Mesendoderm (in vitro differentiated cells): ENCODE data around the gene FTO.

Experiments
- DNase-seq: peaks from one replicate; pipeline ENCODE4 v3.0.0; 2013
- H2AK5ac ChIP-seq: 2 replicates; pipeline ENCODE4 v1.6.1; 2013; ENCODE audit warnings: low read length, inconsistent platforms
- H2BK120ac ChIP-seq: 2 replicates; pipeline ENCODE4 v1.6.1; 2013; ENCODE audit warnings: low read depth, mild to moderate bottlenecking, low read length, moderate library complexity, mixed read lengths
- H2BK15ac ChIP-seq: replicated peaks from 2 replicates; pipeline ENCODE4 v1.6.1; 2013; ENCODE audit warnings: low read depth, mild to moderate bottlenecking, moderate library complexity
- H2BK5ac ChIP-seq: 2 replicates; pipeline ENCODE4 v1.6.1; 2013; ENCODE audit warnings: low read length, inconsistent platforms
- H3K18ac ChIP-seq: 2 replicates; pipeline ENCODE4 v1.6.1; 2013; ENCODE audit warnings: mild to moderate bottlenecking, low read length, mixed read lengths
- H3K23ac ChIP-seq: one replicate; pipeline ENCODE4 v1.6.1; 2013; ENCODE audit warnings: low read length
- H3K27ac ChIP-seq: 2 replicates; pipeline ENCODE4 v1.5.1; 2013; ENCODE audit warnings: low read depth, mild to moderate bottlenecking, inconsistent platforms, low read length, moderate library complexity
- H3K27me3 ChIP-seq: 2 replicates; pipeline ENCODE4 v1.6.1; 2013; ENCODE audit warnings: low read length, control low read depth, mild to moderate bottlenecking, inconsistent platforms; ENCODE audit not compliant: insufficient read depth, poor library complexity
- H3K36me3 ChIP-seq: 2 replicates; pipeline ENCODE4 v1.6.1; 2013; ENCODE audit warnings: low read length, inconsistent platforms; ENCODE audit not compliant: control insufficient read depth, insufficient read depth
- H3K4ac ChIP-seq: one replicate; pipeline ENCODE4 v1.6.1; 2013; ENCODE audit warnings: low read depth, mild to moderate bottlenecking, low read length, moderate library complexity
- H3K4me1 ChIP-seq: 2 replicates; pipeline ENCODE4 v1.6.1; 2013; ENCODE audit warnings: low read depth, low read length, inconsistent platforms; ENCODE audit not compliant: control insufficient read depth
- H3K4me2 ChIP-seq: 2 replicates; pipeline ENCODE4 v1.6.1; 2013; ENCODE audit warnings: low read length
- H3K4me3 ChIP-seq: 2 replicates; pipeline ENCODE4 v1.5.1; 2013; ENCODE audit warnings: mild to moderate bottlenecking, low read length
- H3K56ac ChIP-seq: one replicate; pipeline ENCODE4 v1.6.1; 2013; ENCODE audit warnings: low read length
- H3K79me1 ChIP-seq: 2 replicates; pipeline ENCODE4 v1.6.1; 2013; ENCODE audit warnings: low read length, inconsistent platforms
- H3K79me2 ChIP-seq: 2 replicates; pipeline ENCODE4 v1.6.1; 2013; ENCODE audit warnings: mild to moderate bottlenecking, low read length; ENCODE audit not compliant: control insufficient read depth, insufficient read depth
- H3K9ac ChIP-seq: 2 replicates; pipeline ENCODE4 v1.6.1; 2013; ENCODE audit warnings: low read length, inconsistent platforms
- H4K5ac ChIP-seq: one replicate; pipeline ENCODE4 v1.6.1; 2013; ENCODE audit warnings: low read length
- H4K8ac ChIP-seq: one replicate; pipeline ENCODE4 v1.6.1; 2013; ENCODE audit warnings: low read depth, mild to moderate bottlenecking, control low read depth, low read length, moderate library complexity
- WGBS: extraction: QIAGEN DNeasy Blood & Tissue Kit; methylation state at CpG from one replicate; pipeline ENCODE4 v1.1.7; 2013; ENCODE audit warnings: low lambda C conversion rate, missing lambda C conversion rate; ENCODE audit not compliant: insufficient coverage; ENCODE audit errors: extremely low coverage; 5-methylcytosine and 5-hydroxymethylcytosine counted together

Gene FTO

DNA sequence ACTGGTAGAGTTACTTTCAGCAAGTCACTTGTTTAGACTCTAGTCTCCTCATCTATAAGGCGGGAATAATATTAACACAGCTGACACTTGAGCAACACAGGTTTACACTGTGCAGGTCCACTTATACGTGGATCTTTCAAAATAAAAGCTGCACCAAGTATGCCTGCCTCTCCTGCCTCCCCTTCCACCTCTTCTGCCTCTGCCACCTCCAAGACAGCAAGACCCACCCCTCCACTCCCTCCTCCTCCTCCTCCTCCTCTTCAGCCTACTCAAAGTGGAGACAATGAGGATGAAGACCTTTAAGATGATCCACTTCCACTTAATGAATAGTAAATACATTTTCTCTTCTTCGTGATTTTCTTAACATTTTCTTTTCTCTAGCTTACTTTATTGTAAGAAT, 285.6 kb downstream of the FTO start:
- H3K36me3 ChIP-seq, result no peaks in the 10 kb centered on the region
- H3K4me3 ChIP-seq, result no peak overlapping the region
- no peak overlapping the region for H3K4me2 ChIP-seq
- no peak overlapping the region for H2AK5ac ChIP-seq
- DNase-seq, result no peak
- H2BK15ac ChIP-seq, result no peak overlapping the region
- no peak overlapping the region for H3K27ac ChIP-seq
- H3K23ac ChIP-seq, result no peak overlapping the region
- WGBS, result no CpG with 5 or more reads among the region's 3 CpGs
- no peak overlapping the region for H2BK120ac ChIP-seq
- no peak overlapping the region for H2BK5ac ChIP-seq
- no peaks in the 10 kb centered on the region for H3K27me3 ChIP-seq
- no peak overlapping the region for H3K56ac ChIP-seq
- no peak overlapping the region for H4K8ac ChIP-seq
- H3K79me2 ChIP-seq, result no peaks in the 10 kb centered on the region
- no peak overlapping the region for H4K5ac ChIP-seq
- H3K4ac ChIP-seq, result no peak overlapping the region
- peaks cover 13% of the 10 kb centered on the region for H3K4me1 ChIP-seq
- H3K9ac ChIP-seq, result no peak overlapping the region
- H3K18ac ChIP-seq, result no peak overlapping the region
- H3K79me1 ChIP-seq, result no peaks in the 10 kb centered on the region

DNA sequence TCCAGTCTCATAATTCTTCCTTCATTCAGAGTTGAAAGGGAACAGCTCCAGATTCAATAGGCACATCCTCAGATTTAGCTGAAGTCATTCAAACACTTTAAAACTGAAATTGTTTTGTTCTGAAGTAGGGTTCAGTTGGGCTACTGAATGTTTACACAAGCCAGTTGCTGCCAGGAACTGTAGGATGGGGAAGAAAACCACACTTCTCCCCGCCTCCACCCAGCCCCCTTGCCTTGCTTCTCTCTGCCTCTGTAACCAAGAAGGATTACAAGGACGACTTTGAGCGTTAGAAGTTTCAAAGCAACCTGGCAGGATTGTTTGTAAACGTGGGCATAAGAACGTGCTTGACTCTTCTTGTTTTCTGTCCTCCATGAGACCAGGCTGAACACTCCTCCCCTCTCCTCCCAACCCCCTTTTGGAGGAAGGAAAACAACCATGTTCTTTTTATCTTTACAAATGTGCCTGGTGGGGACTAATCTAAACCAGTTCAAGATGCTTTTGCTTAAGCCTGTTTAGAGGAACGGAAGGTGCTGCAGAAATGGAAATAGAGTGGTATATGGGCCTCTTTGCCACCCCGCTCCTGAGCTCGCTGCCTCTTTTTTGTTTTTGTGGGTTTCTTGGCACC, 287.9 kb downstream of the FTO start:
- no peak overlapping the region for H2AK5ac ChIP-seq
- peak; percentile 7 for DNase-seq
- H3K27me3 ChIP-seq, result no peaks in the 10 kb centered on the region
- WGBS, result no CpG with 5 or more reads among the region's 8 CpGs
- no peaks in the 10 kb centered on the region for H3K36me3 ChIP-seq
- no peak overlapping the region for H3K23ac ChIP-seq
- H3K56ac ChIP-seq, result no peak overlapping the region
- peaks cover 13% of the 10 kb centered on the region for H3K4me1 ChIP-seq
- no peak overlapping the region for H2BK120ac ChIP-seq
- no peaks in the 10 kb centered on the region for H3K79me1 ChIP-seq
- no peak overlapping the region for H2BK5ac ChIP-seq
- H3K9ac ChIP-seq, result no peak overlapping the region
- no peak overlapping the region for H3K4ac ChIP-seq
- no peak overlapping the region for H3K4me2 ChIP-seq
- no peak overlapping the region for H2BK15ac ChIP-seq
- H4K8ac ChIP-seq, result no peak overlapping the region
- no peak overlapping the region for H4K5ac ChIP-seq
- no peak overlapping the region for H3K18ac ChIP-seq
- no peak overlapping the region for H3K27ac ChIP-seq
- no peak overlapping the region for H3K4me3 ChIP-seq
- H3K79me2 ChIP-seq, result no peaks in the 10 kb centered on the region

DNA sequence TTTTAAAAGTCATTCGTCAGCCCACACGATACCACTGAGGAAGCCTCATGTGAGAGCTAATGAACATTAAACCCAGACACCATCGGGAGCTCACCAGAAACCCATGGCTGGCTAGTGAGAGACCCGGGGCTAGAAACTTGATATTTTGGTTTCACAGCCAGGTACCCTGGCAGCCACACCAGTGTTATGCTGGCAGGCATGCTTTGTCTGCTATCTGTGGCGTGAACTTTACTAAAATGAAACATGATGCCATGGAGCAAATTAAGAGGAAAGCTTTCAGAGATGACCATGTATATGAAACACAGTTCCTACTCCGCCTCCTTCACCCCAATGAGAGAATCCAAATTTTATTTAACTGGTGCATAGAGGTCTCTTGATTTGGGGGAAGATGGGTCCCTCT, 291.4 kb downstream of the FTO start:
- H3K56ac ChIP-seq, result no peak overlapping the region
- no peaks in the 10 kb centered on the region for H3K79me2 ChIP-seq
- H2AK5ac ChIP-seq, result no peak overlapping the region
- no peak overlapping the region for H3K27ac ChIP-seq
- H3K4me3 ChIP-seq, result no peak overlapping the region
- H2BK5ac ChIP-seq, result no peak overlapping the region
- H3K79me1 ChIP-seq, result no peaks in the 10 kb centered on the region
- no peak overlapping the region for H3K18ac ChIP-seq
- H3K9ac ChIP-seq, result no peak overlapping the region
- H2BK120ac ChIP-seq, result no peak overlapping the region
- no peak for DNase-seq
- H3K4me1 ChIP-seq, result peaks cover 13% of the 10 kb centered on the region
- H3K4ac ChIP-seq, result no peak overlapping the region
- no CpG with 5 or more reads among the region's 6 CpGs for WGBS
- H4K8ac ChIP-seq, result no peak overlapping the region
- no peak overlapping the region for H4K5ac ChIP-seq
- no peaks in the 10 kb centered on the region for H3K27me3 ChIP-seq
- no peak overlapping the region for H2BK15ac ChIP-seq
- no peak overlapping the region for H3K23ac ChIP-seq
- no peak overlapping the region for H3K4me2 ChIP-seq
- no peaks in the 10 kb centered on the region for H3K36me3 ChIP-seq

DNA sequence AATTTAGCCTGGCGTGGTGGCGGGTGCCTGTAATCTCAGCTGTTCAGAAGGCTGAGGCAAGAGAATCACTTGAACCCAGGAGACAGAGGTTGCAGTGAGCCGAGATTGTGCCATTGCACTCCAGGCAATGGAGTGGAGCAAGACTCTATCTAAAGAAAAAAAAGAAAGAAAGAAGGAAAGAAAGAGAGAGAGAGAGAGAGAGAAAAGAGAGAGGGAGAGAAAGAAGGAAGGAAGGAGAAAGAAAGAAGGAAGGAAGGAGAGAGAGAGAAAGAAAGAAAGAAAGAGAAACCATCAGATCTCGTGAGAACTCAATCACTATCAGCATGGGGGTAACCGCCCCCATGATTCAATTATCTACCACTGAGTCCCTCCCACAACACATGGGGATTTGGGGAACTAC, 293.0 kb downstream of the FTO start:
- no peak overlapping the region for H3K23ac ChIP-seq
- no peak for DNase-seq
- H3K36me3 ChIP-seq, result no peaks in the 10 kb centered on the region
- no peak overlapping the region for H3K9ac ChIP-seq
- no peak overlapping the region for H2BK120ac ChIP-seq
- no peaks in the 10 kb centered on the region for H3K27me3 ChIP-seq
- H3K79me1 ChIP-seq, result no peaks in the 10 kb centered on the region
- H2BK5ac ChIP-seq, result no peak overlapping the region
- H3K4me1 ChIP-seq, result peaks cover 5% of the 10 kb centered on the region
- H2AK5ac ChIP-seq, result no peak overlapping the region
- H3K4me3 ChIP-seq, result no peak overlapping the region
- no peak overlapping the region for H4K5ac ChIP-seq
- H4K8ac ChIP-seq, result no peak overlapping the region
- H3K4me2 ChIP-seq, result no peak overlapping the region
- H3K79me2 ChIP-seq, result no peaks in the 10 kb centered on the region
- no CpG with 5 or more reads among the region's 5 CpGs for WGBS
- no peak overlapping the region for H3K18ac ChIP-seq
- no peak overlapping the region for H3K4ac ChIP-seq
- no peak overlapping the region for H3K27ac ChIP-seq
- H3K56ac ChIP-seq, result no peak overlapping the region
- no peak overlapping the region for H2BK15ac ChIP-seq

GRCh38 chr16:53998024-53998810, 294.3 kb downstream of the FTO start:
- Histone ChIP-seq H4K5ac (no peak overlapping the region), H3K9ac (no peak overlapping the region), H3K27ac (no peak overlapping the region), H3K4me2 (no peak overlapping the region), H2BK15ac (no peak overlapping the region), H3K4me3 (no peak overlapping the region), H2AK5ac (no peak overlapping the region), H3K79me2 (no peaks in the 10 kb centered on the region), H4K8ac (no peak overlapping the region), H3K4ac (no peak overlapping the region), H3K4me1 (no peaks in the 10 kb centered on the region), H3K36me3 (no peaks in the 10 kb centered on the region), H2BK5ac (no peak overlapping the region), H3K18ac (no peak overlapping the region), H2BK120ac (no peak overlapping the region), H3K23ac (no peak overlapping the region), H3K27me3 (no peaks in the 10 kb centered on the region), H3K56ac (no peak overlapping the region), H3K79me1 (no peaks in the 10 kb centered on the region)
- no CpG with 5 or more reads among the region's 5 CpGs for WGBS
- DNase-seq, result no peak
